Body of pancreas (tissue), 4 donors: Measurements from ENCODE around the gene SRGAP2C. TPM values are rescaled to one million over a fixed set of nuclear protein-coding genes. Genes with fewer than 3 reads are reported as not detected.

Source experiments
- ATAC-seq: fragments of 150-250 bp; one replicate; pipeline ENCODE4 v1.9.1; 2016
- DNase-seq, 4 donors: peaks; one replicate each; pipeline ENCODE4 v3.0.0-alpha.2; 2019
- H3K27ac ChIP-seq, 4 donors: fragments of 200-600 bp; sonication (generic); 1 replicate in 3 of 4; 2 replicates in 1 of 4; pipeline versions ENCODE4 v1.5.1 to v1.6.1; 2016 to 2019; ENCODE audit warnings: mild to moderate bottlenecking in 1 of 4, mixed read lengths in 1 of 4, moderate library complexity in 1 of 4
- H3K27me3 ChIP-seq, 2 donors: fragments of 200-600 bp; sonication (generic); one replicate each; pipeline ENCODE4 v1.6.0; 2016; ENCODE audit warnings: mild to moderate bottlenecking in 1 of 2
- H3K36me3 ChIP-seq, 2 donors: fragments of 200-600 bp; sonication (generic); replicated peaks in 1 of 2; 2 replicates each; pipeline ENCODE4 v1.5.1; 2016; ENCODE audit warnings: low read depth in 2 of 2; ENCODE audit not compliant: insufficient read depth in 1 of 2
- H3K4me1 ChIP-seq: fragments of 200-600 bp; sonication (generic); one replicate; pipeline ENCODE4 v1.6.0; 2016
- H3K4me3 ChIP-seq, 2 donors: fragments of 200-600 bp; sonication (generic); 1 replicate in 1 of 2; 2 replicates in 1 of 2; pipeline ENCODE4 v1.5.1; 2016 to 2019
- H3K9me3 ChIP-seq, 3 donors: fragments of 200-600 bp; sonication (generic); 1 replicate in 2 of 3; 2 replicates in 1 of 3; pipeline ENCODE4 v1.5.1; 2016
- CTCF ChIP-seq, 7 experiments: fragments of 450-650 bp in 4 of 7; fragments of 200-600 bp in 3 of 7; sonication (generic) in 3 of 7; IDR thresholded peaks; one replicate each; pipeline ENCODE4 v1.5.1; 2016 to 2019; ENCODE audit warnings: antibody characterized with exemption in 7 of 7
- POLR2A ChIP-seq, 3 donors: fragments of 450-650 bp; IDR thresholded peaks; one replicate each; pipeline ENCODE4 v1.6.1; 2016; ENCODE audit warnings: antibody characterized with exemption in 3 of 3, mild to moderate bottlenecking in 2 of 3
- WGBS, 2 donors: methylation state at CpG; one replicate each; pipeline ENCODE4 v1.1.5; 2017; 5-methylcytosine and 5-hydroxymethylcytosine counted together
- intact Hi-C: fragments of 100-400 bp; cut with DNase I; formaldehyde crosslinking; loops from one replicate; pipeline ENCODE4 v1.15.1; 2023
- small RNA-seq: library from RNA; depleted of rRNA; stranded (forward); fragments of <200 nt; gene quantifications from one replicate; pipeline ENCODE3, GENCODE V24; 2016
- total RNA-seq, 2 donors: library from RNA; depleted of rRNA; stranded (reverse); fragments of >200 nt; gene quantifications; one replicate each; pipeline ENCODE4 v1.1.0, GENCODE V29; 2016

Gene SRGAP2C
- total RNA-seq, 2 donors from 2014 or later, result 4.6 to 9.3 TPM

DNA sequence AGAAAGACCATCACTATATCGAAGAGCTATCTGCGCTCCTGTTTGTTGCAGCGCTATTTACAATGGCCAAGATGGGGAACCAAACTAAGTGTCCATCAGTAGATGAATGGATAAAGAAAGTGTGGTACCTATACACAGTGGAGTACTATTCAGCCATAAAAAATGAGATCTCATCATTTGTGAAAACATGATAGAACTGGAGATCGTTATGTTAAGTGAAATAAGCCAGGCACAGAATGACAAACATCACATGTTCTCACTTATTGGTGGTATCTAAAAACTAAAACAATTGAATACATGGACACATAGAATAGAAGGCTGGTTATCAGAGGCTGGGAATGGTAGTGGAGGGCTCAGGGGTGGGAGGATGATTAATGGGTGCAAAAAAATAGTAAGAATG is 256.2 kb downstream of the SRGAP2C start:
- WGBS, 2 donors, result 86 to 87% methylated on average over 4 of the region's 4 CpGs
- intact Hi-C loops, result no loop called here
- no peak for ATAC-seq

More for the DNA sequence above, 256.2 kb downstream of the SRGAP2C start:
- no peak for TF ChIP-seq POLR2A (IDR thresholded peaks at IDR 0.05)
- TF ChIP-seq CTCF (IDR thresholded peaks at IDR 0.05), result no peak
- Histone ChIP-seq H3K27ac (no peak overlapping the region), H3K9me3 (no peaks in the 10 kb centered on the region), H3K36me3 (no peaks in the 10 kb centered on the region), H3K4me1 (no peaks in the 10 kb centered on the region), H3K4me3 (no peak overlapping the region), H3K27me3 (peaks cover 0 to 5% of the 10 kb centered on the region in 2 donors)
- no peak for DNase-seq

Small RNAs within 50 kb of the gene (small RNA-seq; reads per million reads assigned to genes)
- not detected for gene AC243994.1

Other genes with a start within 250 kb of the SRGAP2C start
- gene FAM72B, start 635 bp upstream of the SRGAP2C start, total RNA-seq, result not detected